ENCODE data around the gene PRRG3. TPM values are rescaled to one million over a fixed set of nuclear protein-coding genes. Genes with fewer than 3 reads are reported as not detected.
A peak's percentile ranks its signal among the peaks of the same experiment; 100 is the strongest.

Gene PRRG3
- total and polyA plus RNA-seq, 7 donors = 0.34 to 5.8 (median 1.8) TPM; not detected in 1

- DNase-seq = peak; percentile 70
- intact Hi-C loops (cut with DNase I) = no loop called here
Measured at GRCh38 chrX:151753313-151754046, 58.2 kb downstream of the PRRG3 start.

GRCh38 chrX:151754047-151754429 is 58.8 kb downstream of the PRRG3 start:
- WGBS, 2 donors = 68 to 72% methylated on average over 6 of the region's 6 CpGs
- H3K27me3 ChIP-seq = peaks cover 0 to 3% (median 0%) of the 10 kb centered on the region in 3 donors
- no peak overlapping the region for H3K4me3 ChIP-seq
- DNase-seq = no peak
- H3K9me3 ChIP-seq = no peaks in the 10 kb centered on the region
- no peaks in the 10 kb centered on the region for H3K36me3 ChIP-seq
- intact Hi-C loops (cut with DNase I) = no loop called here
- H3K4me1 ChIP-seq = no peaks in the 10 kb centered on the region
- TF ChIP-seq POLR2A (IDR thresholded peaks at IDR 0.05) (no peak), POLR2AphosphoS5 (IDR thresholded peaks at IDR 0.05) (no peak), EP300 (IDR thresholded peaks at IDR 0.05) (no peak), CTCF (IDR thresholded peaks at IDR 0.05) (no peak)
- no peak overlapping the region for H3K27ac ChIP-seq

More at GRCh38 chrX:151753313-151754046, 58.2 kb downstream of the PRRG3 start:
- Histone ChIP-seq H3K36me3 (no peaks in the 10 kb centered on the region), H3K4me3 (no peak overlapping the region), H3K9me3 (no peaks in the 10 kb centered on the region), H3K4me1 (no peaks in the 10 kb centered on the region), H3K27ac (no peak overlapping the region), H3K27me3 (peaks cover 0 to 3% (median 0%) of the 10 kb centered on the region in 3 donors)
- TF ChIP-seq CTCF (IDR thresholded peaks at IDR 0.05) (peak; percentile 14 to 67 (median 54)), EP300 (IDR thresholded peaks at IDR 0.05) (no peak)
- 11 to 17% methylated on average over 22 of the region's 22 CpGs for WGBS, 2 donors

- Histone ChIP-seq H3K4me3 (no peak overlapping the region), H3K9me3 (no peaks in the 10 kb centered on the region), H3K4me1 (no peaks in the 10 kb centered on the region), H3K27me3 (no peaks in the 10 kb centered on the region), H3K27ac (no peak overlapping the region), H3K36me3 (no peaks in the 10 kb centered on the region)
- intact Hi-C loops (cut with DNase I) = no loop called here
- WGBS, 2 donors = 65 to 77% methylated on average over 11 of the region's 11 CpGs
- DNase-seq = no peak
- TF ChIP-seq POLR2AphosphoS5 (IDR thresholded peaks at IDR 0.05) (no peak), EP300 (IDR thresholded peaks at IDR 0.05) (no peak), POLR2A (IDR thresholded peaks at IDR 0.05) (no peak), CTCF (IDR thresholded peaks at IDR 0.05) (no peak)
Measured at GRCh38 chrX:151754641-151755215, 59.5 kb downstream of the PRRG3 start.

Other genes with a start within 250 kb of the PRRG3 start
- gene PASD1, start 131.8 kb upstream of the PRRG3 start, total RNA-seq = not detected
- gene PASD1, start 131.8 kb upstream of the PRRG3 start, polyA plus RNA-seq = not detected
- not detected for gene FATE1, start 20.6 kb downstream of the PRRG3 start, total RNA-seq
- under 1 TPM in 1 of 3 donors, not detected in 2; 0.06 TPM for gene FATE1, start 20.6 kb downstream of the PRRG3 start, polyA plus RNA-seq
- not detected for gene CNGA2, start 39.3 kb downstream of the PRRG3 start, total RNA-seq
- gene CNGA2, start 39.3 kb downstream of the PRRG3 start, polyA plus RNA-seq = under 1 TPM in 1 of 3 donors, not detected in 2; under 0.01 TPM
- gene MAGEA4, start 217.4 kb downstream of the PRRG3 start, total RNA-seq = not detected
- not detected for gene MAGEA4, start 217.4 kb downstream of the PRRG3 start, polyA plus RNA-seq